ENCODE data around the gene CEP192. TPM values are rescaled to one million over a fixed set of nuclear protein-coding genes. Genes with fewer than 3 reads are reported as not detected.

CEP192 gene
- total RNA-seq, 1 experiment from 2014 or later: 24.3 TPM

DNA sequence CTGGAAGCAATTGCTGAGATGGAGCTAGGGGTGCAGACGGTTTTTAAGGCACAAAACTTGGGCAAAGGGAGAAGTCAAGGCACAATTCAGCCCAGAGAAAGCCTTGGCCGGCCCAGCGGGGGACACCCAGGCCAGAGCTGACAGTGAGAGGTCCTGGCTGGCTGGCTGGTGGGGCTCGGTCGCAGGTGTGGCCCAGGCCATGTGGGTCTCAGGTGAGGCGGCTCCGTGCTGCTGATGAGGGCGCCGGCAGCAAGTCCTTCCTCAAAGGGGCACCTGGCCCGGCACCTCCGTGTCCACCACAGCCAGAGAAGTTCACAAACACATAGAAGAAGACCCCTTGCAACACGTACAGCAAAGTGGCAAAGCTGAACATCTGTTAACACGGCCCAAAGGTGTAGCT is 173.2 kb downstream of the CEP192 start:
- Histone ChIP-seq H2AFZ (ENCODE audit: low read depth, low read length, poor library complexity, severe bottlenecking) (no peak overlapping the region), H3K4me2 (ENCODE audit: low read length) (no peak overlapping the region), H3K9me3 (ENCODE audit: control insufficient read depth in 1 of 2, insufficient read depth in 1 of 2, low read depth in 1 of 2, low read length in 2 of 2) (no peaks in the 10 kb centered on the region), H4K20me1 (ENCODE audit: insufficient read depth) (no peaks in the 10 kb centered on the region), H3K9ac (ENCODE audit: low read length) (no peak overlapping the region), H3K4me1 (ENCODE audit: control insufficient read depth in 1 of 2, insufficient read depth in 2 of 2, low read length in 2 of 2) (0 out of 4 replicates have a peak, but pooled peaks cover 0 to under 1% of the 10 kb centered on the region in 2 experiments), H3K79me2 (ENCODE audit: insufficient read depth, low read length) (no peaks in the 10 kb centered on the region), H3K27ac (ENCODE audit: low read depth, low read length) (no peak overlapping the region), H3K27me3 (ENCODE audit: insufficient read depth, low read length) (no peaks in the 10 kb centered on the region), H3K4me3 (replicated peaks in 1 of 2; ENCODE audit: low read depth in 1 of 2, low read length in 2 of 2) (no peak overlapping the region), H3K9me2 (ENCODE audit: insufficient read depth) (no peaks in the 10 kb centered on the region), H3K36me3 (ENCODE audit: control insufficient read depth in 1 of 2, insufficient read depth in 2 of 2, low read length in 2 of 2) (no peaks in the 10 kb centered on the region)
- ATAC-seq (no peak), DNase-seq (ENCODE audit: low read depth, low spot score) (no peak)
- TF ChIP-seq JUND (IDR thresholded peaks at IDR 0.05) (no peak), CEBPB (IDR thresholded peaks at IDR 0.05; ENCODE audit: low read depth) (no peak), POLR2A (IDR thresholded peaks at IDR 0.05; ENCODE audit: borderline replicate concordance, extremely low read depth, insufficient read depth, insufficient read length) (no peak), EZH2phosphoT487 (IDR thresholded peaks at IDR 0.05; ENCODE audit: borderline replicate concordance) (no peak), EGR1 (IDR thresholded peaks at IDR 0.05; ENCODE audit: low read depth) (no peak)
- TF ChIP-seq, protein P1, sequence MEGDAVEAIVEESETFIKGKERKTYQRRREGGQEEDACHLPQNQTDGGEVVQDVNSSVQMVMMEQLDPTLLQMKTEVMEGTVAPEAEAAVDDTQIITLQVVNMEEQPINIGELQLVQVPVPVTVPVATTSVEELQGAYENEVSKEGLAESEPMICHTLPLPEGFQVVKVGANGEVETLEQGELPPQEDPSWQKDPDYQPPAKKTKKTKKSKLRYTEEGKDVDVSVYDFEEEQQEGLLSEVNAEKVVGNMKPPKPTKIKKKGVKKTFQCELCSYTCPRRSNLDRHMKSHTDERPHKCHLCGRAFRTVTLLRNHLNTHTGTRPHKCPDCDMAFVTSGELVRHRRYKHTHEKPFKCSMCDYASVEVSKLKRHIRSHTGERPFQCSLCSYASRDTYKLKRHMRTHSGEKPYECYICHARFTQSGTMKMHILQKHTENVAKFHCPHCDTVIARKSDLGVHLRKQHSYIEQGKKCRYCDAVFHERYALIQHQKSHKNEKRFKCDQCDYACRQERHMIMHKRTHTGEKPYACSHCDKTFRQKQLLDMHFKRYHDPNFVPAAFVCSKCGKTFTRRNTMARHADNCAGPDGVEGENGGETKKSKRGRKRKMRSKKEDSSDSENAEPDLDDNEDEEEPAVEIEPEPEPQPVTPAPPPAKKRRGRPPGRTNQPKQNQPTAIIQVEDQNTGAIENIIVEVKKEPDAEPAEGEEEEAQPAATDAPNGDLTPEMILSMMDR (IDR thresholded peaks at IDR 0.05 in 2 of 3, conservative IDR thresholded peaks at IDR 0.05 in 1 of 3; ENCODE audit: borderline replicate concordance in 1 of 3, insufficient read depth in 1 of 3, low read depth in 2 of 3, low read length in 2 of 3): no peak
- TF ChIP-seq, protein P2, sequence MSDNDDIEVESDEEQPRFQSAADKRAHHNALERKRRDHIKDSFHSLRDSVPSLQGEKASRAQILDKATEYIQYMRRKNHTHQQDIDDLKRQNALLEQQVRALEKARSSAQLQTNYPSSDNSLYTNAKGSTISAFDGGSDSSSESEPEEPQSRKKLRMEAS (IDR thresholded peaks at IDR 0.05): no peak
- TF ChIP-seq, protein P3, sequence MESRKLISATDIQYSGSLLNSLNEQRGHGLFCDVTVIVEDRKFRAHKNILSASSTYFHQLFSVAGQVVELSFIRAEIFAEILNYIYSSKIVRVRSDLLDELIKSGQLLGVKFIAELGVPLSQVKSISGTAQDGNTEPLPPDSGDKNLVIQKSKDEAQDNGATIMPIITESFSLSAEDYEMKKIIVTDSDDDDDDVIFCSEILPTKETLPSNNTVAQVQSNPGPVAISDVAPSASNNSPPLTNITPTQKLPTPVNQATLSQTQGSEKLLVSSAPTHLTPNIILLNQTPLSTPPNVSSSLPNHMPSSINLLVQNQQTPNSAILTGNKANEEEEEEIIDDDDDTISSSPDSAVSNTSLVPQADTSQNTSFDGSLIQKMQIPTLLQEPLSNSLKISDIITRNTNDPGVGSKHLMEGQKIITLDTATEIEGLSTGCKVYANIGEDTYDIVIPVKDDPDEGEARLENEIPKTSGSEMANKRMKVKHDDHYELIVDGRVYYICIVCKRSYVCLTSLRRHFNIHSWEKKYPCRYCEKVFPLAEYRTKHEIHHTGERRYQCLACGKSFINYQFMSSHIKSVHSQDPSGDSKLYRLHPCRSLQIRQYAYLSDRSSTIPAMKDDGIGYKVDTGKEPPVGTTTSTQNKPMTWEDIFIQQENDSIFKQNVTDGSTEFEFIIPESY (IDR thresholded peaks at IDR 0.05; ENCODE audit: extremely low read depth, insufficient replicate concordance, low read length): no peak
- intact Hi-C loops (cut with micrococcal nuclease): no loop called here
- ChIA-PET CTCF (no interaction called here), RAD21 (ENCODE audit: low non-redundant PET in 1 of 2, low total read pairs in 2 of 2, uncharacterized antibody in 2 of 2, unreplicated experiment in 2 of 2) (no interaction called here), POLR2A (no interaction called here)
- BruUV-seq (replicated peaks): no TSS peak
